HEK293T (cell line): ENCODE results near the gene CNTRL.
"Not testable (repeated sequence)": the region's sequence is repeated elsewhere in the genome, so short reads cannot be mapped to it uniquely, and the experiment has no call there.

Source experiments
- CTCF ChIA-PET: fragments of 350-600 bp; formaldehyde crosslinking; extraction: SDS; loops from one replicate; lab custom pipeline; 2021; ENCODE audit warnings: antibody characterized with exemption, inconsistent platforms; lab: Yijun Ruan, JAX
- POLR2A ChIA-PET: fragments of 350-600 bp; formaldehyde crosslinking; extraction: SDS; loops from one replicate; lab custom pipeline; 2020; ENCODE audit warnings: antibody characterized with exemption, inconsistent platforms; lab: Yijun Ruan, JAX
- DNase-seq: peaks from one replicate; pipeline ENCODE4 v3.0.0; 2012; ENCODE audit warnings: mixed read lengths; ENCODE audit errors: extremely low spot score
- ARNT ChIP-seq: fragments of 450-650 bp; IDR thresholded peaks from 2 replicates; pipeline ENCODE4 v1.6.1; 2017; ENCODE audit warnings: mild to moderate bottlenecking
- BHLHE40 ChIP-seq: fragments of 450-650 bp; IDR thresholded peaks from 2 replicates; pipeline ENCODE4 v1.6.1; 2016; ENCODE audit warnings: mild to moderate bottlenecking, moderate library complexity, borderline replicate concordance
- CTBP1 ChIP-seq: fragments of 450-650 bp; IDR thresholded peaks from 2 replicates; pipeline ENCODE4 v1.6.1; 2016; ENCODE audit warnings: borderline replicate concordance
- ELF4 ChIP-seq: fragments of 450-650 bp; IDR thresholded peaks from 2 replicates; pipeline ENCODE4 v1.6.1; 2017; ENCODE audit warnings: antibody characterized with exemption
- FOXA1 ChIP-seq: fragments of 450-650 bp; IDR thresholded peaks from 2 replicates; pipeline ENCODE4 v1.6.1; 2016; ENCODE audit warnings: mild to moderate bottlenecking
- FOXK2 ChIP-seq: fragments of 450-650 bp; IDR thresholded peaks from 2 replicates; pipeline ENCODE4 v1.6.1; 2016; ENCODE audit warnings: mild to moderate bottlenecking
- FOXM1 ChIP-seq: fragments of 450-650 bp; IDR thresholded peaks from 2 replicates; pipeline ENCODE4 v1.6.1; 2017; ENCODE audit warnings: mild to moderate bottlenecking, borderline replicate concordance
- HDGF ChIP-seq: fragments of 450-650 bp; IDR thresholded peaks from 2 replicates; pipeline ENCODE4 v1.6.1; 2017; ENCODE audit warnings: antibody characterized with exemption, borderline replicate concordance
- L3MBTL2 ChIP-seq: fragments of 450-650 bp; conservative IDR thresholded peaks from 2 replicates; pipeline ENCODE4 v1.6.1; 2016; ENCODE audit warnings: mild to moderate bottlenecking
- LEF1 ChIP-seq: fragments of 450-650 bp; IDR thresholded peaks from 2 replicates; pipeline ENCODE4 v1.6.1; 2017; ENCODE audit warnings: mild to moderate bottlenecking, borderline replicate concordance
- NFRKB ChIP-seq: fragments of 450-650 bp; IDR thresholded peaks from 2 replicates; pipeline ENCODE4 v1.6.1; 2016; ENCODE audit warnings: mild to moderate bottlenecking, moderate library complexity
- SP1 ChIP-seq: fragments of 450-650 bp; IDR thresholded peaks from 2 replicates; pipeline ENCODE4 v1.6.1; 2017
- SUZ12 ChIP-seq: fragments of 450-650 bp; IDR thresholded peaks from 2 replicates; pipeline ENCODE4 v1.6.1; 2016; ENCODE audit warnings: mild to moderate bottlenecking
- TARDBP ChIP-seq: fragments of 450-650 bp; IDR thresholded peaks from 2 replicates; pipeline ENCODE4 v1.6.1; 2016
- ZNF384 ChIP-seq: fragments of 450-650 bp; IDR thresholded peaks from 2 replicates; pipeline ENCODE4 v1.6.1; 2016
- TF ChIP-seq, protein P1 (sequence below): fragments of 450-650 bp; IDR thresholded peaks from 2 replicates; pipeline ENCODE4 v1.6.1; 2016

Gene CNTRL

DNA sequence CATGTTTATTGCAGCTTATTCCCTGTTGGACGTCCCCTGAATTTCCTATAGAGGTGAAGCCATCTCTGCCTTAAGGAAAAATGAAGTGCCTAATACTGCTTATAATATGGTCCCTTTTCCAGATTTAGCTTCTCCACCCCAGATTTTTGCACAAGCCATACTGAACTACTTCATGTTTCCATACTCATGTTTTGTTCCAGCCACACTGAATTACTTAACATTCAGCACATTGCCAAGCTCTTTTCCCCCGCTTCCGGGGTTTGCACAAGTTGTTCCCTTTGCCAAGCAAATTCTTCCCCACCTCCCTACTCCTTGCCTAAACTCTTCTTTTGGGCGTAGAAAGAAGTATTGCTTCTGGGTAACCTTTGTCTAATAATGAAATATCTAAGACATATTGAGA, 1.7 kb upstream of the CNTRL start:
- no peak for DNase-seq
- ChIA-PET POLR2A (no interaction called here), CTCF (interaction anchor here (1.4 kb wide), 1 partner anchor 13 kb away, joined by 5 read pairs; no protein-coding TSS in a partner anchor)
- TF ChIP-seq HDGF (no peak), TARDBP (no peak), ELF4 (no peak), FOXK2 (no peak), SP1 (no peak), SUZ12 (no peak)

DNA sequence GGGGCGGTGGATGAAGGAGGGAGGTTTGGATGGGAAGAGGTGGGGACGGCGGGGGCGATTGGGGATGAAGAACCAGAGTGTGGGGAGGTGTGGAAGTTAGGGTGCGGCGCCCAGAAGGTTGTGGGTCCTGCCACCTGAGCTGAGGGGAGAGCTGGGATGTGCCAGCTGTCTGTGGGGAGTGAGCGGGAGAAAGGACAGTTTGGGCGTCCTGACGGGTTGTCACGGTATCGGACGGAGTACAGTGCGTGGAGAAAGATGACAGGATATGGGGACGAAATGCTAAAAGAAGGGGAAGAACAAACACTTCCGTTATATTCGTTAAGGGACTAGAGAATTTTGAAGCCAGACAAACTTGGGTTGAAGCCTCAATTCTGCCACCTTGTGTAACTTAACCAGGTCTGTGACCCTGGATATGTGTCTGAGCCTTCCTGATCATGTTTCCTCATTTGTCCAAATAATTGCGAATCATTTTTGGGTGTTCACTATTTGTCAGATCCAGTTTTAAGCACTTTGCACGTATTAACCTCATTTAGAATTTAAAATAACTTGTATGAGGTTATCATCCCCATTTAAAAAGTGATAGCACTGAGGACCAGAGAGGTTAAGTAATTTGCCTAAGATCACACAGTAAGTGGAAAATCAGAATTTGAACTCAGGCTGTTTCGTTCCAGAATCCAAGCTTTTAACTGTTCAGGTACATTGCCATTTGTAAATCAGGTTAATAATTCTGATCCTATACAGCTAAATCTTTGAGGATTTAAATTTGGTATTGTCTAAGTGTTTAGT, 689 bp downstream of the CNTRL start:
- TF ChIP-seq ARNT = no peak
- no peak for TF ChIP-seq NFRKB
- no peak for TF ChIP-seq CTBP1
- no peak for DNase-seq
- ChIA-PET CTCF (interaction anchor here (0.7 kb wide), 1 partner anchor 127 kb away, joined by 3 read pairs; no protein-coding TSS in a partner anchor), POLR2A (no interaction called here)

DNA sequence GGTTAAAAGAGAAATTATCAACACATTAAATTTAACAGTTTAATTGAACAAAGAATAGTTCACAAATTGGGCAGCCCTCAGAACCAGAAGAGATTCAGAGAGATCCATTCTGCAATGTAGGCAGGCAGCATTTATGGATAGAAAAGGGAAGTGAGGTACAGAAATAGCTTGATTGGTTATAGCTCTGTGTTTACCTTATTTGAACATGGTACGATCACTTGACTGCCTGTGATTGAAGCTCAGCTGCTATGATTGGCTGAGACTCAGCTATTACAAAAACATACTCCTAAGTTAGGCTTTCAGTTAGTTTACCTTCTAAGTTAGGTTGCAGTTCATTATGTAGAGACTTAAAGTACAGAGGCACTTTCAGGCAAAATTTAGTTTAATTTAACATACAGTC, 7.3 kb downstream of the CNTRL start:
- TF ChIP-seq SUZ12 = no peak
- no peak for TF ChIP-seq LEF1
- TF ChIP-seq CTBP1 = no peak
- TF ChIP-seq ARNT = no peak
- TF ChIP-seq TARDBP = no peak
- no peak for TF ChIP-seq FOXK2
- DNase-seq = no peak
- ChIA-PET POLR2A (no interaction called here), CTCF (no interaction called here)

DNA sequence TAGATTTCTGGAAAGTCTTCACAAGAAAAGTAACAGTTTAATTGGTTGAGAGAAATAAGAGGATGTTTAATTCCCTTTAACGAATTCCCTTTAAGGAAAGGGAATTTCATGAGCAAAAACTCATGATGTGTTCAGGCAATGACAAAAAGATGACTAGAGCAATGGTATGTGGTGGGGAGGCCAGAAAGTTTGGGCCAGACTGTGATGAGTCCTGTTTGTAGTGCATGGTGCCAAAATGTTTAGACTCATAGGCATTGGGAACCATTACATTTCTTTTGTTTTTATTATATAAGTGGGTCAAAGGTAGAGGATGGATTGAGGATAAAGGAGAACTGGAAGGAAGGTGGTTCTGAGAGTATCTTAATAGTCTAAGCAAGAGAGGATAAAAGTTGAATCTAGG, 10.9 kb downstream of the CNTRL start:
- DNase-seq = no peak
- ChIA-PET CTCF (no interaction called here), POLR2A (no interaction called here)
- TF ChIP-seq FOXK2 = no peak
- TF ChIP-seq CTBP1 = no peak
- no peak for TF ChIP-seq LEF1
- TF ChIP-seq ARNT = no peak
- TF ChIP-seq ZNF384 = no peak
- no peak for TF ChIP-seq SP1
- TF ChIP-seq FOXA1 = no peak
- no peak for TF ChIP-seq HDGF
- TF ChIP-seq ELF4 = no peak
- no peak for TF ChIP-seq NFRKB
- no peak for TF ChIP-seq BHLHE40
- no peak for TF ChIP-seq L3MBTL2
- no peak for TF ChIP-seq SUZ12
- TF ChIP-seq, protein P1, sequence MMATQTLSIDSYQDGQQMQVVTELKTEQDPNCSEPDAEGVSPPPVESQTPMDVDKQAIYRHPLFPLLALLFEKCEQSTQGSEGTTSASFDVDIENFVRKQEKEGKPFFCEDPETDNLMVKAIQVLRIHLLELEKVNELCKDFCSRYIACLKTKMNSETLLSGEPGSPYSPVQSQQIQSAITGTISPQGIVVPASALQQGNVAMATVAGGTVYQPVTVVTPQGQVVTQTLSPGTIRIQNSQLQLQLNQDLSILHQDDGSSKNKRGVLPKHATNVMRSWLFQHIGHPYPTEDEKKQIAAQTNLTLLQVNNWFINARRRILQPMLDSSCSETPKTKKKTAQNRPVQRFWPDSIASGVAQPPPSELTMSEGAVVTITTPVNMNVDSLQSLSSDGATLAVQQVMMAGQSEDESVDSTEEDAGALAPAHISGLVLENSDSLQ = no peak
- TF ChIP-seq FOXM1 = no peak

DNA sequence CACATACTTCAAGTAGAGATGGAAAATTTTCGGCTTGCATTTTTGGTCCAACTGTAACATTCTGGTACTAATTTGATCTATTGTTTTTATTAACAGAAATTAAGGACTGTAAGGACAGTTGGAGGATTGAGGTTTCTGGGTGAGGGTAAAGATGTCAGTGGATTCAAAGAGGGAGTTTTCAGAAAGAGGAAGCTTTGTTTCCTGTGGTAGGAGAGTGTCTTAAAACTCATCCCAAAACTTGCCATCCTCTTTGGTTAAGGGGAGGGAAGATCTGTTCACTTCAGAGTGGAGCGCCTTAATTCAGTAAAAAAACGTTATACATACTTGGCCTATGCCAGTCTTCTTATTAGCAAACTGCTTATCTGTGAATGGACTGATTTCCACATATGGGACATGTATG, 13.8 kb downstream of the CNTRL start:
- DNase-seq = no peak
- ChIA-PET POLR2A (no interaction called here), CTCF (no interaction called here)
- TF ChIP-seq SUZ12 = no peak
- no peak for TF ChIP-seq FOXA1
- no peak for TF ChIP-seq HDGF
- no peak for TF ChIP-seq BHLHE40
- TF ChIP-seq FOXM1 = no peak
- TF ChIP-seq ELF4 = no peak
- TF ChIP-seq L3MBTL2 = no peak
- no peak for TF ChIP-seq LEF1
- TF ChIP-seq TARDBP = no peak
- TF ChIP-seq SP1 = no peak
- no peak for TF ChIP-seq NFRKB

DNA sequence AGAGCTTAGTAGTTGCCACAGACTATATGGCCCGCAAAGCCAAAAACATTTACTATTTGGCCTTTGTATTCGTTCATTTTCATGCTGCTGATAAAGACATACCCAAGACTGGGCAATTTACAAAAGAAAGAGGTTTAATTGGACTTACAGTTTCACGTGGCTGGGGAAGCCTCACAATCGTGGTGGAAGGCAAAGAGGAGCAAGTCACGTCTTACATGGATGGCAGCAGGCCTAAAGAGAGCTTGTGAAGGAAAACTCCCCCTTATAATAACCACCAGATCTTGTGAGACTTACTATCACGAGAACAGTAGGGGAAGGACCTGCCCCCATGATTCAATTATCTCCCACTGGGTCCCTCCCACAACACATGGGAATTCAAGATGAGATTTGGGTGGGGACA, 16.0 kb downstream of the CNTRL start:
- CTCF ChIA-PET, POLR2A ChIA-PET, DNase-seq: not testable (repeated sequence)

DNA sequence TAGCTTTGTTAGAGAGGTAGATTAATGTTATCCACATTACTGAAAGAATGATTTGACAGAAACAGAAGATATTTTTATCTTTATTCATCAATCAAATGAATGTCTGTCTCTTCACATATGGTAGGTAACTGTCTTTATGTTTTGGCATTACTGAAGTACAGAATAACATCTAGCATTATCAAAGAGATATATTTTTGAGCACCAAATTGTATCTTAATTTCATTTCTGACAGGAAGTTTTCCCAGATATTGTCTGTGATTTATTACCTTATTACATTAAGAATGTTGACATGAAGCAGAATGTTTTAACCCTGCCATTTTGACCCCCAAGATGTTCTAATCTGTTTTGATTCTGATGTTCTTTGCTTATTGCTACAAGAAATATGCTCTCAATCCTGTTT, 20.3 kb downstream of the CNTRL start:
- POLR2A ChIA-PET = no interaction called here

More for the DNA sequence above, 20.3 kb downstream of the CNTRL start:
- TF ChIP-seq SP1 = no peak
- no peak for TF ChIP-seq TARDBP
- TF ChIP-seq FOXM1 = no peak
- no peak for TF ChIP-seq BHLHE40
- no peak for TF ChIP-seq ZNF384
- no peak for TF ChIP-seq HDGF
- no peak for TF ChIP-seq ARNT
- no peak for TF ChIP-seq FOXK2
- TF ChIP-seq, protein P1 = no peak; the same call in 1 of the 2 replicates
- TF ChIP-seq SUZ12 = no peak
- no peak for TF ChIP-seq ELF4
- TF ChIP-seq L3MBTL2 = no peak
- TF ChIP-seq CTBP1 = no peak
- TF ChIP-seq NFRKB = no peak
- TF ChIP-seq LEF1 = no peak
- no peak for TF ChIP-seq FOXA1
- CTCF ChIA-PET = no interaction called here
- no peak for DNase-seq
